ENCODE measurements around the gene EXOC4.

The EXOC4 gene

GRCh38 chr7:133744451-133744850, 491.6 kb downstream of the EXOC4 start (continued):
- no peak for TF ChIP-seq ZNF16 (tag by site-specific recombination; IDR thresholded peaks at IDR 0.05; ENCODE audit: low read depth)
- TF ChIP-seq, protein P1, sequence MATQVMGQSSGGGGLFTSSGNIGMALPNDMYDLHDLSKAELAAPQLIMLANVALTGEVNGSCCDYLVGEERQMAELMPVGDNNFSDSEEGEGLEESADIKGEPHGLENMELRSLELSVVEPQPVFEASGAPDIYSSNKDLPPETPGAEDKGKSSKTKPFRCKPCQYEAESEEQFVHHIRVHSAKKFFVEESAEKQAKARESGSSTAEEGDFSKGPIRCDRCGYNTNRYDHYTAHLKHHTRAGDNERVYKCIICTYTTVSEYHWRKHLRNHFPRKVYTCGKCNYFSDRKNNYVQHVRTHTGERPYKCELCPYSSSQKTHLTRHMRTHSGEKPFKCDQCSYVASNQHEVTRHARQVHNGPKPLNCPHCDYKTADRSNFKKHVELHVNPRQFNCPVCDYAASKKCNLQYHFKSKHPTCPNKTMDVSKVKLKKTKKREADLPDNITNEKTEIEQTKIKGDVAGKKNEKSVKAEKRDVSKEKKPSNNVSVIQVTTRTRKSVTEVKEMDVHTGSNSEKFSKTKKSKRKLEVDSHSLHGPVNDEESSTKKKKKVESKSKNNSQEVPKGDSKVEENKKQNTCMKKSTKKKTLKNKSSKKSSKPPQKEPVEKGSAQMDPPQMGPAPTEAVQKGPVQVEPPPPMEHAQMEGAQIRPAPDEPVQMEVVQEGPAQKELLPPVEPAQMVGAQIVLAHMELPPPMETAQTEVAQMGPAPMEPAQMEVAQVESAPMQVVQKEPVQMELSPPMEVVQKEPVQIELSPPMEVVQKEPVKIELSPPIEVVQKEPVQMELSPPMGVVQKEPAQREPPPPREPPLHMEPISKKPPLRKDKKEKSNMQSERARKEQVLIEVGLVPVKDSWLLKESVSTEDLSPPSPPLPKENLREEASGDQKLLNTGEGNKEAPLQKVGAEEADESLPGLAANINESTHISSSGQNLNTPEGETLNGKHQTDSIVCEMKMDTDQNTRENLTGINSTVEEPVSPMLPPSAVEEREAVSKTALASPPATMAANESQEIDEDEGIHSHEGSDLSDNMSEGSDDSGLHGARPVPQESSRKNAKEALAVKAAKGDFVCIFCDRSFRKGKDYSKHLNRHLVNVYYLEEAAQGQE (tag by site-specific recombination; IDR thresholded peaks at IDR 0.05) = no peak
- no peak for TF ChIP-seq ZNF548 (tag by site-specific recombination; IDR thresholded peaks at IDR 0.05)
- no peak for TF ChIP-seq ZNF121 (tag by site-specific recombination; IDR thresholded peaks at IDR 0.05)
- no peak for TF ChIP-seq TRIM28 (IDR thresholded peaks at IDR 0.05; ENCODE audit: borderline replicate concordance, low read length)
- TF ChIP-seq, protein P2, sequence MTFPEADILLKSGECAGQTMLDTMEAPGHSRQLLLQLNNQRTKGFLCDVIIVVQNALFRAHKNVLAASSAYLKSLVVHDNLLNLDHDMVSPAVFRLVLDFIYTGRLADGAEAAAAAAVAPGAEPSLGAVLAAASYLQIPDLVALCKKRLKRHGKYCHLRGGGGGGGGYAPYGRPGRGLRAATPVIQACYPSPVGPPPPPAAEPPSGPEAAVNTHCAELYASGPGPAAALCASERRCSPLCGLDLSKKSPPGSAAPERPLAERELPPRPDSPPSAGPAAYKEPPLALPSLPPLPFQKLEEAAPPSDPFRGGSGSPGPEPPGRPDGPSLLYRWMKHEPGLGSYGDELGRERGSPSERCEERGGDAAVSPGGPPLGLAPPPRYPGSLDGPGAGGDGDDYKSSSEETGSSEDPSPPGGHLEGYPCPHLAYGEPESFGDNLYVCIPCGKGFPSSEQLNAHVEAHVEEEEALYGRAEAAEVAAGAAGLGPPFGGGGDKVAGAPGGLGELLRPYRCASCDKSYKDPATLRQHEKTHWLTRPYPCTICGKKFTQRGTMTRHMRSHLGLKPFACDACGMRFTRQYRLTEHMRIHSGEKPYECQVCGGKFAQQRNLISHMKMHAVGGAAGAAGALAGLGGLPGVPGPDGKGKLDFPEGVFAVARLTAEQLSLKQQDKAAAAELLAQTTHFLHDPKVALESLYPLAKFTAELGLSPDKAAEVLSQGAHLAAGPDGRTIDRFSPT (tag by site-specific recombination; IDR thresholded peaks at IDR 0.05) = no peak

DNA sequence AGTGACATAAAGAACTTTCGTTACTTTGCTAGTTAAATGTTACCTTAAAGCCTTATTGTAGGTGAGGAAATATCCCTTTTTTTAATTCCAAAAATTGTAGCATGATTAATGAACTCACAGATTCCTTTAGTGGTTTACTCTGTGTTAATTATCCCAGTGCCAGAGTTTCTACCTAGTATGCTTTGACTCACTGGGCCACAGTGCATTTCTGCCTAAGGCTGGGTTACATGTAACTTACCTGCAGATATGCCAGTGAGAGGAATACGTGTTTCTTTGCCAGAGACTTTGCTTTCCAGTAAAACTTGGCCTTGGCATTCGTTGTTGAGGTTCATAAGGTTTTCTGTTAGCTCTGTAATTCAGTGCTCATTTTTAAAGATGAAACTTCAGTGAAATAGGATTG, 493.4 kb downstream of the EXOC4 start:
- Histone ChIP-seq H3K4me3 (ENCODE audit: low read depth, low read length) (no peak overlapping the region), H3K36me3 (ENCODE audit: control insufficient read depth in 2 of 2, insufficient read depth in 1 of 2, low read length in 2 of 2) (no peaks in the 10 kb centered on the region), H3K9me3 (ENCODE audit: control insufficient read depth, insufficient read depth, low read depth, low read length) (no peaks in the 10 kb centered on the region), H3K27ac (ENCODE audit: extremely low read depth, low read depth, low read length) (no peak overlapping the region), H3K4me1 (ENCODE audit: control insufficient read depth, insufficient read depth, low read length) (0 out of 2 replicates have a peak, but pooled peaks cover 2% of the 10 kb centered on the region)
- ChIA-PET POLR2A (no interaction called here), CTCF (interaction anchor here (1.2 kb wide), 1 partner anchor 163 kb away, joined by 5 read pairs; no protein-coding TSS in a partner anchor)
- TF ChIP-seq GLI2 (tag by site-specific recombination; IDR thresholded peaks at IDR 0.05; ENCODE audit: borderline replicate concordance, low read depth) (no peak), KLF16 (tag by site-specific recombination; IDR thresholded peaks at IDR 0.05) (no peak), ZNF777 (tag by site-specific recombination; IDR thresholded peaks at IDR 0.05; ENCODE audit: borderline replicate concordance) (no peak), ZNF404 (tag by site-specific recombination; IDR thresholded peaks at IDR 0.05) (no peak), PRDM1 (tag by site-specific recombination; IDR thresholded peaks at IDR 0.05) (no peak), ZNF302 (tag by site-specific recombination; IDR thresholded peaks at IDR 0.05; ENCODE audit: low read depth) (no peak), ZNF19 (tag by site-specific recombination; IDR thresholded peaks at IDR 0.05; ENCODE audit: low read depth) (no peak), ZNF558 (tag by site-specific recombination; IDR thresholded peaks at IDR 0.05) (no peak), SCRT1 (tag by site-specific recombination; IDR thresholded peaks at IDR 0.05; ENCODE audit: borderline replicate concordance) (no peak), ZSCAN16 (tag by site-specific recombination; IDR thresholded peaks at IDR 0.05) (no peak), ZNF792 (tag by site-specific recombination; IDR thresholded peaks at IDR 0.05) (no peak), ZNF223 (tag by site-specific recombination; IDR thresholded peaks at IDR 0.05) (no peak), GLIS2 (tag by site-specific recombination; IDR thresholded peaks at IDR 0.05) (no peak), MEIS1 (CRISPR knock-in tag; IDR thresholded peaks at IDR 0.05; ENCODE audit: borderline replicate concordance) (no peak), SP3 (tag by site-specific recombination; IDR thresholded peaks at IDR 0.05) (no peak), ZNF214 (tag by site-specific recombination; IDR thresholded peaks at IDR 0.05; ENCODE audit: borderline replicate concordance) (no peak), ZNF529 (tag by site-specific recombination; IDR thresholded peaks at IDR 0.05; ENCODE audit: insufficient replicate concordance) (no peak), ZNF629 (tag by site-specific recombination; IDR thresholded peaks at IDR 0.05) (no peak)
- TF ChIP-seq, protein P3, sequence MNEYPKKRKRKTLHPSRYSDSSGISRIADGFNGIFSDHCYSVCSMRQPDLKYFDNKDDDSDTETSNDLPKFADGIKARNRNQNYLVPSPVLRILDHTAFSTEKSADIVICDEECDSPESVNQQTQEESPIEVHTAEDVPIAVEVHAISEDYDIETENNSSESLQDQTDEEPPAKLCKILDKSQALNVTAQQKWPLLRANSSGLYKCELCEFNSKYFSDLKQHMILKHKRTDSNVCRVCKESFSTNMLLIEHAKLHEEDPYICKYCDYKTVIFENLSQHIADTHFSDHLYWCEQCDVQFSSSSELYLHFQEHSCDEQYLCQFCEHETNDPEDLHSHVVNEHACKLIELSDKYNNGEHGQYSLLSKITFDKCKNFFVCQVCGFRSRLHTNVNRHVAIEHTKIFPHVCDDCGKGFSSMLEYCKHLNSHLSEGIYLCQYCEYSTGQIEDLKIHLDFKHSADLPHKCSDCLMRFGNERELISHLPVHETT (tag by site-specific recombination; IDR thresholded peaks at IDR 0.05) = no peak
- TF ChIP-seq, protein P4, sequence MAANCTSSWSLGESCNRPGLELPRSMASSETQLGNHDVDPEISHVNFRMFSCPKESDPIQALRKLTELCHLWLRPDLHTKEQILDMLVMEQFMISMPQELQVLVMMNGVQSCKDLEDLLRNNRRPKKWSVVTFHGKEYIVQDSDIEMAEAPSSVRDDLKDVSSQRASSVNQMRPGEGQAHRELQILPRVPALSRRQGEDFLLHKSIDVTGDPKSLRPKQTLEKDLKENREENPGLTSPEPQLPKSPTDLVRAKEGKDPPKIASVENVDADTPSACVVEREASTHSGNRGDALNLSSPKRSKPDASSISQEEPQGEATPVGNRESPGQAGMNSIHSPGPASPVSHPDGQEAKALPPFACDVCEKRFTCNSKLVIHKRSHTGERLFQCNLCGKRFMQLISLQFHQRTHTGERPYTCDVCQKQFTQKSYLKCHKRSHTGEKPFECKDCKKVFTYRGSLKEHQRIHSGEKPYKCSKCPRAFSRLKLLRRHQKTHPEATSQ (tag by site-specific recombination; IDR thresholded peaks at IDR 0.05) = no peak
